GM12878 (cell line): ENCODE results near the gene PGA3.

Source experiments
- CTCF ChIP-seq, 3 experiments: IDR thresholded peaks in 2 of 3; conservative IDR thresholded peaks in 1 of 3; 2 replicates each; pipeline ENCODE4 v1.5.1; 2011; ENCODE audit warnings: low read depth in 3 of 3, low read length in 3 of 3, mild to moderate bottlenecking in 3 of 3, control low read depth in 2 of 3, moderate library complexity in 2 of 3, inconsistent platforms in 1 of 3, mixed read lengths in 1 of 3; ENCODE audit not compliant: control insufficient read depth in 2 of 3, insufficient read depth in 1 of 3; ENCODE audit errors: extremely low read depth in 1 of 3
- HDAC2 ChIP-seq: fragments of 200-600 bp; sonication (generic); IDR thresholded peaks from 2 replicates; pipeline ENCODE4 v1.6.1; 2017
- JUND ChIP-seq: IDR thresholded peaks from 2 replicates; pipeline ENCODE4 v1.6.1; 2012; ENCODE audit warnings: low read depth, mild to moderate bottlenecking, low read length, improper control_type of control experiment, moderate library complexity
- LARP7 ChIP-seq: fragments of 450-650 bp; IDR thresholded peaks from 2 replicates; pipeline ENCODE4 v1.6.1; 2017; ENCODE audit warnings: mild to moderate bottlenecking
- POLR2A ChIP-seq: IDR thresholded peaks from 2 replicates; pipeline ENCODE4 v1.6.1; 2011; ENCODE audit warnings: low read depth, mild to moderate bottlenecking, low read length
- POLR2AphosphoS5 ChIP-seq: IDR thresholded peaks from 2 replicates; pipeline ENCODE4 v1.6.1; 2011; ENCODE audit warnings: mild to moderate bottlenecking, low read length, inconsistent platforms
- SP1 ChIP-seq: IDR thresholded peaks from one replicate; pipeline ENCODE4 v1.6.1; 2011; ENCODE audit warnings: low read depth, low read length
- TAF1 ChIP-seq: IDR thresholded peaks from 2 replicates; pipeline ENCODE4 v1.6.1; 2011; ENCODE audit warnings: mild to moderate bottlenecking, low read depth, low read length, borderline replicate concordance
- ZBTB11 ChIP-seq: fragments of 450-650 bp; formaldehyde crosslinking; IDR thresholded peaks from 2 replicates; pipeline ENCODE4 v1.5.0; 2022; ENCODE audit warnings: mild to moderate bottlenecking, missing genetic modification characterization
- ZBTB40 ChIP-seq: fragments of 450-650 bp; IDR thresholded peaks from 2 replicates; pipeline ENCODE4 v1.6.1; 2016; ENCODE audit warnings: mild to moderate bottlenecking, moderate library complexity, borderline replicate concordance

GRCh38 chr11:61181489-61181888 lies 21.8 kb upstream of the PGA3 start:
- TF ChIP-seq POLR2A = no peak
- no peak for TF ChIP-seq HDAC2
- no peak for TF ChIP-seq ZBTB11 (CRISPR knock-in tag)
- no peak for TF ChIP-seq ZBTB40
- TF ChIP-seq POLR2AphosphoS5 = no peak
- TF ChIP-seq LARP7 = no peak
- TF ChIP-seq TAF1 = no peak
- TF ChIP-seq CTCF (IDR thresholded peaks at IDR 0.05 in 2 of 3, conservative IDR thresholded peaks at IDR 0.05 in 1 of 3; ENCODE audit: control insufficient read depth in 2 of 3, extremely low read depth in 1 of 3, insufficient read depth in 1 of 3, low read depth in 3 of 3, low read length in 3 of 3) = no peak
- no peak for TF ChIP-seq JUND
- no peak for TF ChIP-seq SP1
